ENCODE results near the gene MCC.

- TF ChIP-seq, protein P1, sequence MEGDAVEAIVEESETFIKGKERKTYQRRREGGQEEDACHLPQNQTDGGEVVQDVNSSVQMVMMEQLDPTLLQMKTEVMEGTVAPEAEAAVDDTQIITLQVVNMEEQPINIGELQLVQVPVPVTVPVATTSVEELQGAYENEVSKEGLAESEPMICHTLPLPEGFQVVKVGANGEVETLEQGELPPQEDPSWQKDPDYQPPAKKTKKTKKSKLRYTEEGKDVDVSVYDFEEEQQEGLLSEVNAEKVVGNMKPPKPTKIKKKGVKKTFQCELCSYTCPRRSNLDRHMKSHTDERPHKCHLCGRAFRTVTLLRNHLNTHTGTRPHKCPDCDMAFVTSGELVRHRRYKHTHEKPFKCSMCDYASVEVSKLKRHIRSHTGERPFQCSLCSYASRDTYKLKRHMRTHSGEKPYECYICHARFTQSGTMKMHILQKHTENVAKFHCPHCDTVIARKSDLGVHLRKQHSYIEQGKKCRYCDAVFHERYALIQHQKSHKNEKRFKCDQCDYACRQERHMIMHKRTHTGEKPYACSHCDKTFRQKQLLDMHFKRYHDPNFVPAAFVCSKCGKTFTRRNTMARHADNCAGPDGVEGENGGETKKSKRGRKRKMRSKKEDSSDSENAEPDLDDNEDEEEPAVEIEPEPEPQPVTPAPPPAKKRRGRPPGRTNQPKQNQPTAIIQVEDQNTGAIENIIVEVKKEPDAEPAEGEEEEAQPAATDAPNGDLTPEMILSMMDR (IDR thresholded peaks at IDR 0.05): no peak
- no peak for TF ChIP-seq NR3C1 (CRISPR knock-in tag; conservative IDR thresholded peaks at IDR 0.05; ENCODE audit: low read depth)
- TF ChIP-seq ATF3 (CRISPR knock-in tag; conservative IDR thresholded peaks at IDR 0.05): no peak
- no peak for TF ChIP-seq IRF1 (CRISPR knock-in tag; IDR thresholded peaks at IDR 0.05)
- TF ChIP-seq ETV6 (CRISPR knock-in tag; IDR thresholded peaks at IDR 0.05): no peak
- TF ChIP-seq, protein P2, sequence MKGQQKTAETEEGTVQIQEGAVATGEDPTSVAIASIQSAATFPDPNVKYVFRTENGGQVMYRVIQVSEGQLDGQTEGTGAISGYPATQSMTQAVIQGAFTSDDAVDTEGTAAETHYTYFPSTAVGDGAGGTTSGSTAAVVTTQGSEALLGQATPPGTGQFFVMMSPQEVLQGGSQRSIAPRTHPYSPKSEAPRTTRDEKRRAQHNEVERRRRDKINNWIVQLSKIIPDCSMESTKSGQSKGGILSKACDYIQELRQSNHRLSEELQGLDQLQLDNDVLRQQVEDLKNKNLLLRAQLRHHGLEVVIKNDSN (CRISPR knock-in tag; IDR thresholded peaks at IDR 0.05): no peak
- no peak for TF ChIP-seq ZNF317 (CRISPR knock-in tag; IDR thresholded peaks at IDR 0.05; ENCODE audit: borderline replicate concordance, low read depth)
- no peak for TF ChIP-seq ZNF281 (CRISPR knock-in tag; IDR thresholded peaks at IDR 0.05)
- TF ChIP-seq, protein P3, sequence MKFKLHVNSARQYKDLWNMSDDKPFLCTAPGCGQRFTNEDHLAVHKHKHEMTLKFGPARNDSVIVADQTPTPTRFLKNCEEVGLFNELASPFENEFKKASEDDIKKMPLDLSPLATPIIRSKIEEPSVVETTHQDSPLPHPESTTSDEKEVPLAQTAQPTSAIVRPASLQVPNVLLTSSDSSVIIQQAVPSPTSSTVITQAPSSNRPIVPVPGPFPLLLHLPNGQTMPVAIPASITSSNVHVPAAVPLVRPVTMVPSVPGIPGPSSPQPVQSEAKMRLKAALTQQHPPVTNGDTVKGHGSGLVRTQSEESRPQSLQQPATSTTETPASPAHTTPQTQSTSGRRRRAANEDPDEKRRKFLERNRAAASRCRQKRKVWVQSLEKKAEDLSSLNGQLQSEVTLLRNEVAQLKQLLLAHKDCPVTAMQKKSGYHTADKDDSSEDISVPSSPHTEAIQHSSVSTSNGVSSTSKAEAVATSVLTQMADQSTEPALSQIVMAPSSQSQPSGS (CRISPR knock-in tag; IDR thresholded peaks at IDR 0.05; ENCODE audit: borderline replicate concordance, low read depth): no peak
- TF ChIP-seq STAT6 (CRISPR knock-in tag; conservative IDR thresholded peaks at IDR 0.05; ENCODE audit: low read depth): no peak
- TF ChIP-seq, protein P4, sequence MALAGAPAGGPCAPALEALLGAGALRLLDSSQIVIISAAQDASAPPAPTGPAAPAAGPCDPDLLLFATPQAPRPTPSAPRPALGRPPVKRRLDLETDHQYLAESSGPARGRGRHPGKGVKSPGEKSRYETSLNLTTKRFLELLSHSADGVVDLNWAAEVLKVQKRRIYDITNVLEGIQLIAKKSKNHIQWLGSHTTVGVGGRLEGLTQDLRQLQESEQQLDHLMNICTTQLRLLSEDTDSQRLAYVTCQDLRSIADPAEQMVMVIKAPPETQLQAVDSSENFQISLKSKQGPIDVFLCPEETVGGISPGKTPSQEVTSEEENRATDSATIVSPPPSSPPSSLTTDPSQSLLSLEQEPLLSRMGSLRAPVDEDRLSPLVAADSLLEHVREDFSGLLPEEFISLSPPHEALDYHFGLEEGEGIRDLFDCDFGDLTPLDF (CRISPR knock-in tag; IDR thresholded peaks at IDR 0.05): no peak
- TF ChIP-seq, protein P5, sequence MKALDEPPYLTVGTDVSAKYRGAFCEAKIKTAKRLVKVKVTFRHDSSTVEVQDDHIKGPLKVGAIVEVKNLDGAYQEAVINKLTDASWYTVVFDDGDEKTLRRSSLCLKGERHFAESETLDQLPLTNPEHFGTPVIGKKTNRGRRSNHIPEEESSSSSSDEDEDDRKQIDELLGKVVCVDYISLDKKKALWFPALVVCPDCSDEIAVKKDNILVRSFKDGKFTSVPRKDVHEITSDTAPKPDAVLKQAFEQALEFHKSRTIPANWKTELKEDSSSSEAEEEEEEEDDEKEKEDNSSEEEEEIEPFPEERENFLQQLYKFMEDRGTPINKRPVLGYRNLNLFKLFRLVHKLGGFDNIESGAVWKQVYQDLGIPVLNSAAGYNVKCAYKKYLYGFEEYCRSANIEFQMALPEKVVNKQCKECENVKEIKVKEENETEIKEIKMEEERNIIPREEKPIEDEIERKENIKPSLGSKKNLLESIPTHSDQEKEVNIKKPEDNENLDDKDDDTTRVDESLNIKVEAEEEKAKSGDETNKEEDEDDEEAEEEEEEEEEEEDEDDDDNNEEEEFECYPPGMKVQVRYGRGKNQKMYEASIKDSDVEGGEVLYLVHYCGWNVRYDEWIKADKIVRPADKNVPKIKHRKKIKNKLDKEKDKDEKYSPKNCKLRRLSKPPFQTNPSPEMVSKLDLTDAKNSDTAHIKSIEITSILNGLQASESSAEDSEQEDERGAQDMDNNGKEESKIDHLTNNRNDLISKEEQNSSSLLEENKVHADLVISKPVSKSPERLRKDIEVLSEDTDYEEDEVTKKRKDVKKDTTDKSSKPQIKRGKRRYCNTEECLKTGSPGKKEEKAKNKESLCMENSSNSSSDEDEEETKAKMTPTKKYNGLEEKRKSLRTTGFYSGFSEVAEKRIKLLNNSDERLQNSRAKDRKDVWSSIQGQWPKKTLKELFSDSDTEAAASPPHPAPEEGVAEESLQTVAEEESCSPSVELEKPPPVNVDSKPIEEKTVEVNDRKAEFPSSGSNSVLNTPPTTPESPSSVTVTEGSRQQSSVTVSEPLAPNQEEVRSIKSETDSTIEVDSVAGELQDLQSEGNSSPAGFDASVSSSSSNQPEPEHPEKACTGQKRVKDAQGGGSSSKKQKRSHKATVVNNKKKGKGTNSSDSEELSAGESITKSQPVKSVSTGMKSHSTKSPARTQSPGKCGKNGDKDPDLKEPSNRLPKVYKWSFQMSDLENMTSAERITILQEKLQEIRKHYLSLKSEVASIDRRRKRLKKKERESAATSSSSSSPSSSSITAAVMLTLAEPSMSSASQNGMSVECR (CRISPR knock-in tag; IDR thresholded peaks at IDR 0.05; ENCODE audit: borderline replicate concordance): no peak
Observed at GRCh38 chr5:113367586-113367985, 120.7 kb downstream of the MCC start.
